GM04504 (cell line): Measurements from ENCODE around the gene KRT7.
A peak's percentile ranks its signal among the peaks of the same experiment; 100 is the strongest.
"Not testable (repeated sequence)": the region's sequence is repeated elsewhere in the genome, so short reads cannot be mapped to it uniquely, and the experiment has no call there.

ENCODE experiments used
- DNase-seq: peaks from one replicate; pipeline ENCODE4 v3.0.0-alpha.2; 2012; ENCODE audit warnings: low read depth

Gene KRT7

DNA sequence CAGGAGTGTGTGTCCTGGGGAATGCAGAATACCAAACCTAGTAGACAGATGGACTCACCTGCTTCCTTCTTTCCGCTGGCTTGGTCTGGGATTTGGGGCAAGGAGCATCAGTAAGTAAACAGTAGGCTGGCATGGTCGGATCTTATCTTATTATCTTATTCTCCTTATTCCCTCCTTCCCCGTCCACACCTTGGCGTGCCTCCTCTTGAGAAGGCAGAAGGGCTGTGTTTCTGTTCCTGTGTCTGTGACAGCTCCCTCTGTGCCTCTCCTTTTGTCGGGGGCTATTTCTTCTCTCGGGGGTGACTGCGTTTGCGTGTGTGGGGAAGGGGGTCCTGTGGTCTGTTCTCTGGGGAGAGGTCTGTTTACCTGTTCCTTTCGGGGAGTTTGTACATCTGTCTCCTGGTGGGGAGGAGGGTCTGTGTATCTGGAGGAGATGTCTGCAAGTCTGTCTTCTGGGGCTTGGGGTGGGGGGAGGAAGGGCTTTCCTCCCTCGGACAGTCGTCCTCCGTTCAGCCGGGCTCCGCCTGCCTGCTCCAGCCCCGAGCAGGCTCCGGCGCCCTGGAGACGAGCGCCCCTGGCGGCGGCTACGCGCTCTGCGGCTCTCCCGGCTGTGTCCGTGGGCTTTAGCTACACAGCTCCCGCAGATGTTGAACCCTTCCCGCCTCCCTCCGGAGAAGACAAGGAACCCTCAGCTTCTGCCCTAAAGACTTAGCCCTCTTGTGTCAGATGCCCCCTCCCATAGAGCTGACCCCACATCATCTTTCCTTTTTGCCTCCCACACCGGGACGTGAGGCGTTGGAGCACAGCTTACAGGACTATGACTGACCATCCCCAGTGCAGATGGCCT is 45.8 kb downstream of the KRT7 start:
- DNase-seq = peak; percentile 38

DNA sequence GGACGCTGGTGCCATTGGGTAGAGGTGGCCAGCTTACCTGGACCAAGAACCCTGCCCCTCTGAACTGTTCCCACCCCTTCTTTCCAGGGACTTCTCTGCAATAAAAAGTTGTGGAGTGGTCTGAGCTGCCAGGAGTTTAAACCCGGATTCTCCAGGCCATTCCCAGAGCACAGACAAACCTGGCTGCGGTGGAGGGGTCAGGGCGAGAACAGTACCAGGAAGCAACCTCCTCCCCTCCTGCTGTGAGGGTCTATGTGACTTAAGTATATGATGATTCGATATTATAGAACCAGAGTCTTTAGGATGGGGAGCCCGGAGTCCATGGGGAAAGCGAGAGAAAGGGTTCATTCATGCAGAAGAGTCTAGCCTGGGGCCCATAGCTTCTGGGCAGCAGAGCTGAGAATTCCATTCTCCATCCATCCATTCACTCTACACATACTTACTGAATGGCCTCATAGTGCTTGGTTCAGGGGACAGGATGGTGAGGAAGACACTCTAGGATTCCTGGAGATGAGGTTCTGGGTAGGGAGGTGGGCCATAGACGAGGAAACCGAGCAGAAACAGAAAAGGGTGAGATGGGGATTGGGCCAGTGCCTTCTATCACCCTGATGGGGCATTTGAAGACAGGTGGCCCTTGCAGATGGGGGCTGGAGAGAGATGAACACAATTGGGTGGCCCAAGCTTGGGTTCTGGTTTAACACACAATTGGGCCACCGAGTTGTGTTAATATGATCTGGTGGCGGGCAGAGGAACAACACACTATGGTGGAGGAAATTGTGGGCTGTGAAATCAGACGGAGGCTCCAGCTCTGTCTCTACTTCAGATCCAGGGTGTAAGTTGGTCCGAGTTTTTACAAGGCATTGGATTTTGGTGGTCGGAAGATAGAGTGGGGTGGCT is 46.6 kb downstream of the KRT7 start:
- no peak for DNase-seq

GRCh38 chr12:52280319-52280795 is 47.3 kb downstream of the KRT7 start:
- DNase-seq = peak; percentile 88

- DNase-seq = peak; percentile 94
These were observed 47.9 kb downstream of the KRT7 start for GRCh38 chr12:52280796-52281560.

GRCh38 chr12:52284562-52285171 is 51.6 kb downstream of the KRT7 start:
- DNase-seq = no peak

GRCh38 chr12:52285172-52285745 is 52.2 kb downstream of the KRT7 start:
- DNase-seq = peak; percentile 48

DNA sequence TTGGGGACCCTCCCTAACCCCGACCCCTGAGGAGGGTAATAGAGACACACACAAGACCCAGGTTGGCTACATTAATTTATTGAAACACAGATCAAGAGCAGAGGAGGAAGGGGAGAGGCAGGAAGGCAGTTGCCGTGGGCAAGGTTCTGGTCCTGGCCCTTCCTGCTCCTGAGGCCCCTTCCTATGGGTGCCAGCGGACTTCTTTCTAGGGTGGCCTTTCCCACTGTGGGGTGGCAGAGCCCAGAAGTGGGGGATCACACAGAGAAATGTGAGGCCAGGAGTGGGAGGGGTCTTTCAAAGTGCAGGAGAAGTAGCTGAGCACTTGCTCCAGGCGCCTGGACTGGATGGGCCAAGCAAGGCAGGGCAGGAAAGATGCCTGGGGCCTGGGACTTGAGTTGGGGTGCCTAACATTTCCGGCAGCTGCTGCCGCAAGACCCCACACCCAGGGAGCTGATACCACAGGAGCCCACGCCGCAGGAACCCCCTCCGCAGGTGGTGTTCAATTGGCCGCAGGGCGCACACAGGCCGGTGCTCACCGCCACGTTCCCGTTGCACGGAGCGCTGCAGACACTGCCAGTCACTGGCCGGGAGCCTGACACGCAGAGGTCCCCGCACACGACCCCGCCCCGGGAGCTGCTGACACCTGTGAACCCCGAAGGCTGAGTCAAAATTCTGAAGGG is 52.9 kb downstream of the KRT7 start:
- no peak for DNase-seq

- not testable (repeated sequence) for DNase-seq
These were observed 54.1 kb downstream of the KRT7 start for GRCh38 chr12:52286857-52287785.

- not testable (repeated sequence) for DNase-seq
These were observed 55.1 kb downstream of the KRT7 start for GRCh38 chr12:52287816-52288805.

GRCh38 chr12:52290483-52291134 is 57.6 kb downstream of the KRT7 start:
- DNase-seq = not testable (repeated sequence)

DNA sequence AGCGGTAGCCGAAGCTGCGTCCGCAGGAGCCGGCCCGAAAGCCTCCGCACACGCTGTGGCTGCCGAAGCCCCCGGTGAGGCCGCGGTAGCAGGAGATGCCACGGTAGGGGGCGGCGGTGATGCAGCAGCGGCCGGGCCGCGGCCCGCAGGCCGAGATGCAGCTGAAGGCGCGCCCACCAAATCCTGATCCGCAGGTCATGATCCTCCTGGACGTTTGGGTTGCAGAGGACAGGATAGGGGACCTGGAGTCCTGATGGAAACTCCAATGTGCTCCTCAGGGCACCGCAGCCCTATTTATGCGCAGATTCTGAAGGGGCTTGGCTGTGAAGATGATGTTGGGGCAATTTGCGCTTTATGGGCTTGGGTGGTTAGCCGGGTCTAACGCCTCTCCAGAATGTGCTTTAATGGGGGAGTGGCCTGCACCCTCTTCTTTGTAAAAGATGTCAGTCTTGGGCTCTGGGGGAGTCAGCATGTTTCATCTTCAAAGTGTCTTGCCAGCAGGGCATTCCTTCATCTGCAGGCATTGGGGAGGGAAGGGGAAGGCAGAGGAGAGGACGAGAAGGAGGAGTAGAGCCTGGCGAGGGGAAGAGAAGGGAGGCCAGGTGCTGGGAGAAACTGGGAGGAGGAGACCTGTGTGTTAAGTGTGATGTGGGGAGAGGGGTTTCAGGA is 58.4 kb downstream of the KRT7 start, which contains the start of gene KRT81:
KRT81 (minus strand) TSS at position 268 of the 669 bp plus-strand sequence; CDS start at position 199, 69 bp downstream.
- DNase-seq = no peak

DNA sequence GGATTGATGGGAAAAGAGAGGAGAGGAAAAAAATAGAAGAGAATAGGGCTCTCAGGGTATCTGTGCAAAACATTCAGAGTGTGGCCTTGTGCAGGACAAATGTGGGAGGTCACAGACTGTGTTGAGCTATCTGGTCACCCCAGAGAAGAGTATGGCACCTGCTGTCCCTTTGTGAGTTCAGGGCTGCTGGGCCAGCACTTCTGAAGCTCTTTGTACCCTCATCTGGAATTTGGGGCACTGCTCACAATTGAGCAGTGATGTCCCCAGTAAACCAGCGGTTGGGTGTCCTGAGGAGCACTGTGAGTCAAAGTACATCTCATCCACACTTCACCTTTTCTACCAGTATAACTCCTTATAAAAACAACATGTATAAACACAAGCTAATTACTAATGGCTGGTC is 60.9 kb downstream of the KRT7 start:
- no peak for DNase-seq

DNA sequence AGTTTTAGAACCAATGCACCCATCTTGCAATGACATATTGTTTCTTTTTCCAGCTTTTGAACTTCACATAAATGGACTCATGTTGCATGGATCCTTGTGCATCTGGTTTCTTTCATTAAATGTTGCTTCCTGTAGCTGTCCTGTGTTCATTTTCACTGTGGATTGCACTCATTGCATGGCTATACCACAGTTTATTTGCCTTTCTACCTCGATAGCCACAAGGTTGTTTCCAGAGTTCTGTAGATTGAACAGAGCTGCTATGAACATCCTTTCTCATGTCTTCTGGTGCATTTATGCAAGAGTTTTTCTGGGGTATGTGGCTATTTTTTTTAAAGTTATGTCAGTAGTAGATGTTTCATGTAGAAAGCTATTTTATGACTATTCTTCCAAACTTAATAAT is 61.8 kb downstream of the KRT7 start:
- no peak for DNase-seq

GRCh38 chr12:52295663-52296062 is 62.6 kb downstream of the KRT7 start:
- no peak for DNase-seq

DNA sequence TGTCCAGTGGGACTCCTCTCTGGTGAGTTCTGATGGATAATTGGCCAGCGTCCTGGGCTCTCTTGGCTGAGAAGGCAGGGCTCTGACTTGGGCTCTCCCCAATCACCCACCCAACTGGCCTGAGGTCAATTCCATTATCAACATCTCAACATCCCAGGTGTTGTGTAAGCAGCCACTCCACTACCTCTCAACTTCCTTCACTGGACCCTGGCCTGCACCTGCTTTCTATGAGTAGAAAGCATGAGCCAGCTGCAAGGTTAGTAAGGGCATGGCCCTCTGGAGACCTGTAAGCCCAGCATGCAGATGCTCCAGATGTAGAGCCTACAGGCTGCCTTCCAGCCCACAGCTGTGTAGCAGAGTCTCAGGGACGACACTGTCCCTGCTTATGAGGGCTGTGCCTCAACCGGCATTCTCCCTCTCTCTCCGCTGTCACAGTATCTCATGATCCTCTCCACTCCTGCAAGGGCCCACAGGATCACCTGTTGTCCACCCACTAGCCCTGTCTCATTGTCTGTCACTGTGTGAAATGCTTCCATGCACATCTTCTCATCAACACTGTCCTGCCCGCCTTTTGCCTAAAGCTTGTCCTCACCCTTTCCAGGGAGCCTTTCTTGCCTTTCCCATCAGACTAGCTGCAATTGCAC is 63.7 kb downstream of the KRT7 start:
- no peak for DNase-seq
